ENCODE measurements around the gene UCK2.

UCK2 gene

GRCh38 chr1:165854101-165854845 lies 26.9 kb downstream of the UCK2 start:
- intact Hi-C loops (cut with micrococcal nuclease) = no loop called here
- no peak overlapping the region for H3K4me3 Mint-ChIP-seq
- no peaks in the 10 kb centered on the region for H3K27me3 Mint-ChIP-seq
- H3K36me3 Mint-ChIP-seq (ENCODE audit: low read depth) = no peaks in the 10 kb centered on the region
- H3K27ac Mint-ChIP-seq = peak overlapping the region; percentile 77
- peaks cover 86% of the 10 kb centered on the region for H3K4me1 Mint-ChIP-seq (ENCODE audit: low read depth)
- H3K9me3 Mint-ChIP-seq = no peaks in the 10 kb centered on the region

DNA sequence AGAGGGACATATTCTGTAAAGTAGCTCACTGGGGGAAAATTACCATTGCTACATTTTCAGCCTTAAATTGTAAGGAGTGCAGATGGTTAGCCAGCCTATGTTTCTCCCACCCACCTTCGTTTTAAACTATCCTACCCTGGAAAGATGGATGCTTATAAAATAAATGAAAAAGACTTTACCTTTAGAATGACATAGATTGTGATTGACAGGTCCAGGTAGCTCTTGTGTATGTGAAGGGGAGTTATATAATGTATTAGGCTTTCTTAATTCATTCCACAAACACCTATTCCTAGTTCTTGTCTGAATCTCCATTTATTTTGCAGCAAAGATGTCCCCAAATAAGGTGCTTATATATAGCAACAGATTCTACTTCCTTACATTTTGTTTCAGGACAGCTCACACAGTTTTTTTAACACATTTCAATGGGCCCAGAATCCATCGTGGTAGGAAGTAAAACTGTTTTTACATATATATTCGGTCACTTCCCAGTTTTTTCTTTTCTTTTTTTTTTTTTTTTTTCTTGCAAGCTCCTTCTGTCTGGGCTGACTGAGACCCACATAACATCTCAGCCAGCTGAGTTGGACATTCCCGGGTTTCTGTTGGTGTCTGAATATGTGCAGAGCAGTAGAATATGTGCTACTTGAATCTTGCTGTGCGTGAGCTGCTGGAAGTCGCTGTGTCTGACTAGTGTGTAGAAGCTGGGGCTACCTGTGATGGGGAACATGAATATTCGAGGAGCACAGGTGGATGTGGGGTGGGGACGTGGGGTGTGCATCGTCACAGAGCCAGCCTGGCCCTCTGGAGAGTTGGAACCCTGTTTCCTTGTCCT lies 27.8 kb downstream of the UCK2 start:
- peaks cover 79% of the 10 kb centered on the region for H3K4me1 Mint-ChIP-seq (ENCODE audit: low read depth)
- no peak overlapping the region for H3K4me3 Mint-ChIP-seq
- intact Hi-C loops (cut with micrococcal nuclease) = no loop called here
- no peaks in the 10 kb centered on the region for H3K9me3 Mint-ChIP-seq
- H3K27me3 Mint-ChIP-seq = no peaks in the 10 kb centered on the region
- no peaks in the 10 kb centered on the region for H3K36me3 Mint-ChIP-seq (ENCODE audit: low read depth)
- H3K27ac Mint-ChIP-seq = peak overlapping the region; percentile 77

DNA sequence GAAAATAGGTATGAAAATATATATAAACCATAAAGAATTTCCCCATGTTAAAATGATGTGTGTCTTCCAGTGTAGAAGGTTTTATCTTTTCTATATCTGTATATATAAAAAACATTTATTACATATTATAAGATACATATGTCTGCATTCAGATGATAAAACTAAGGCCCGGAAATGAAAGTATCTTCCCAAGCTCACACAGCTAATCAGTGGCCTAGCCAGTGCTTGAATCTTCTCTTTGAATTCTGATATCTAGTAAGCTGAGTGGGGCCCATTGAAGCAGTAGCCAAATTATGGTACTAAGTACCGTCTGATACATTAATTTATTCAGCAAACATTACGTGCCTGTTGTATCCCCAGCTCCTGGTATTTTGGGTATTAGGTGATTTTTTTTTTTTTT lies 28.6 kb downstream of the UCK2 start:
- Mint-ChIP-seq H3K27me3 (no peaks in the 10 kb centered on the region), H3K9me3 (no peaks in the 10 kb centered on the region), H3K36me3 (ENCODE audit: low read depth) (no peaks in the 10 kb centered on the region), H3K4me1 (ENCODE audit: low read depth) (peaks cover 76% of the 10 kb centered on the region), H3K27ac (no peak overlapping the region), H3K4me3 (no peak overlapping the region)
- intact Hi-C loops (cut with micrococcal nuclease) = no loop called here

DNA sequence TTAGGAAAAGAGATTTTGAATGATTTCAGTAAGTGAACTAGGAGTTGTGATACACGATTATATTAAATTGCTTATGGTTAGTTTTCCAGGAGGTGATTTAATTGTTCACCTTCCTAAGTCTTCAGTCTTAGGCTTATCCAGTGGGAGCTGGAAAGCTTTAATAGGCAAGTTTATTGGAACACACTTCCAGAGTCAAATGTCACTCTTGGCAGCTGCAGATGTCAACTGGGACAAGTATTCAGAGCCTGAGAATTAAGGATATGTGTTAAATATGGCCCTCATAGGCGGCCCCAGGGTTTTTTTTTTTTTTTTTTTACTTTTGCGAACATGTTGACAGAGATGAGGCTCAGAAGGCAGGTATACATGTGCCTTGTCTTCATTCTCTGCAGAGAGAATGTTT lies 29.2 kb downstream of the UCK2 start:
- Mint-ChIP-seq H3K4me3 (no peak overlapping the region), H3K27me3 (no peaks in the 10 kb centered on the region), H3K27ac (no peak overlapping the region), H3K9me3 (no peaks in the 10 kb centered on the region), H3K4me1 (ENCODE audit: low read depth) (peaks cover 70% of the 10 kb centered on the region), H3K36me3 (ENCODE audit: low read depth) (no peaks in the 10 kb centered on the region)
- intact Hi-C loops (cut with micrococcal nuclease) = no loop called here

GRCh38 chr1:165857046-165857801 lies 29.8 kb downstream of the UCK2 start:
- Mint-ChIP-seq H3K4me1 (ENCODE audit: low read depth) (peaks cover 70% of the 10 kb centered on the region), H3K36me3 (ENCODE audit: low read depth) (no peaks in the 10 kb centered on the region), H3K9me3 (no peaks in the 10 kb centered on the region), H3K27me3 (no peaks in the 10 kb centered on the region), H3K27ac (peak overlapping the region; percentile 43), H3K4me3 (no peak overlapping the region)
- intact Hi-C loops (cut with micrococcal nuclease) = no loop called here

- intact Hi-C loops (cut with micrococcal nuclease) = no loop called here
- Mint-ChIP-seq H3K36me3 (ENCODE audit: low read depth) (no peaks in the 10 kb centered on the region), H3K4me1 (ENCODE audit: low read depth) (peaks cover 71% of the 10 kb centered on the region), H3K4me3 (no peak overlapping the region), H3K27me3 (no peaks in the 10 kb centered on the region), H3K27ac (no peak overlapping the region), H3K9me3 (no peaks in the 10 kb centered on the region)
These were observed 31.0 kb downstream of the UCK2 start for GRCh38 chr1:165858364-165858823.

- Mint-ChIP-seq H3K36me3 (ENCODE audit: low read depth) (no peaks in the 10 kb centered on the region), H3K27ac (no peak overlapping the region), H3K4me1 (ENCODE audit: low read depth) (peaks cover 65% of the 10 kb centered on the region), H3K27me3 (no peaks in the 10 kb centered on the region), H3K9me3 (no peaks in the 10 kb centered on the region), H3K4me3 (no peak overlapping the region)
- intact Hi-C loops (cut with micrococcal nuclease) = no loop called here
These were observed 31.8 kb downstream of the UCK2 start for GRCh38 chr1:165858967-165859845.

DNA sequence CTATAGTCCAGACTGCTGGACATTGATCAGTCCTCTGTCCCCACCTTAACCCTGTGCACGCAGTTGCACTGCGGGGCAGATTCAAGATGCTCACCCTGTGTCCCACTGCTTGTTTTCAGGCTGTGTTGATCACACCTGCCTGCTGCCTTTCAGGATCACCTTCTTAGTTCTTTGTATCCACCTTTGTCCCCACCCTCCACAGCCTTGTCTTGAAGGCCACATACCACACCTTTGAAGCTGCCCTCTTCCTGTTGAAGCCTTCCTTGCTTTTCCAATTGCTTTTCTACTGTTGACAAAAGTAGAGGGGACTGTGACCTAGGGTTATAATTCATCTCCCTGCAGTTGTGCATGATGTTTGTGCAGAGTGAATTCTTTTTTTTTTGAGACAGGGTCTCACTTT lies 32.7 kb downstream of the UCK2 start:
- intact Hi-C loops (cut with micrococcal nuclease) = no loop called here
- H3K4me1 Mint-ChIP-seq (ENCODE audit: low read depth) = peaks cover 56% of the 10 kb centered on the region
- no peak overlapping the region for H3K4me3 Mint-ChIP-seq
- no peaks in the 10 kb centered on the region for H3K36me3 Mint-ChIP-seq (ENCODE audit: low read depth)
- H3K9me3 Mint-ChIP-seq = no peaks in the 10 kb centered on the region
- no peaks in the 10 kb centered on the region for H3K27me3 Mint-ChIP-seq
- no peak overlapping the region for H3K27ac Mint-ChIP-seq

DNA sequence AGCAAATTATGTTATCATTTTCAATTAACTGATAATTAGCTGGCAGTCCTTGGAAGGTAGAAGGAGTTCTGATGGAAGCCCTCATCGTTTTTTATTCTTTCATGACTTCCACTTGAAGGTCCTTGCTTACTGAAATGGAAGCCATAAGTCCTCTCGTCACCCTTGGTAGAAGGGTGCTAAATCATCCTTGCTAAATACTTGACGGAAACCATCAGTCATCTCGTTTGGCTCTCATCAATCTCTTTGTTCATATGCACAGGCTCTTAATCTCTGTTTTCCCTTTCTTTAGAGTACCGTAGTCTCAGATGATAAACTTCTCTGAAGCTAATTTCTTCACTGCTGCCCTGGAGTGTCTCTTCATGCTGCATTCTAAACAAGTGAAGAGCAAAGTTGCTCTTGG lies 34.5 kb downstream of the UCK2 start:
- Mint-ChIP-seq H3K36me3 (ENCODE audit: low read depth) (no peaks in the 10 kb centered on the region), H3K27ac (peak overlapping the region; percentile 72), H3K9me3 (no peaks in the 10 kb centered on the region), H3K4me3 (no peak overlapping the region), H3K27me3 (no peaks in the 10 kb centered on the region), H3K4me1 (ENCODE audit: low read depth) (peaks cover 45% of the 10 kb centered on the region)
- intact Hi-C loops (cut with micrococcal nuclease) = no loop called here

GRCh38 chr1:165862448-165862847 lies 35.0 kb downstream of the UCK2 start:
- Mint-ChIP-seq H3K36me3 (ENCODE audit: low read depth) (no peaks in the 10 kb centered on the region), H3K4me3 (peak overlapping the region; percentile 34), H3K4me1 (ENCODE audit: low read depth) (peaks cover 40% of the 10 kb centered on the region), H3K27me3 (no peaks in the 10 kb centered on the region), H3K27ac (peak overlapping the region; percentile 72), H3K9me3 (no peaks in the 10 kb centered on the region)
- intact Hi-C loops (cut with micrococcal nuclease) = no loop called here

DNA sequence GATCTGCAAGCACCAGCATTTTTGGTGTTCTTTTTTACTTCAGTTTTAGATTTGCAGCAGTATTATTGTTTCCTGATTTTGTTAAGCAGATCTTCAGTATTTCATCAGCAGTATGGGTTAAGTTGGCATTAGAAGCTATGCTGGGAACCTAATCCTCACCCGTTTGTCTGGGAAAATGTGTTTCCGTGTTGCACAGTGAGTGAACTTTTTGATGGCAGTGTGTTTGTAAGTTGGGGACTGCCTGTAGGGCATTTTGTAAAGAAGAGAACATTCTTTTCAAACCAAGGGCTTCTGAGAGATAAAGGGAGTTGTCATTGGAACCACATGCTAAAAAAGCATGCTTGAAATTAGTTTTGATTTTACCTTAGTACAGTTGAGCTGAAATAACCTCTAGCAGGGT lies 35.9 kb downstream of the UCK2 start:
- Mint-ChIP-seq H3K4me3 (no peak overlapping the region), H3K36me3 (ENCODE audit: low read depth) (no peaks in the 10 kb centered on the region), H3K9me3 (no peaks in the 10 kb centered on the region), H3K27me3 (no peaks in the 10 kb centered on the region), H3K27ac (no peak overlapping the region), H3K4me1 (ENCODE audit: low read depth) (peaks cover 31% of the 10 kb centered on the region)
- intact Hi-C loops (cut with micrococcal nuclease) = no loop called here

- Mint-ChIP-seq H3K9me3 (no peaks in the 10 kb centered on the region), H3K36me3 (ENCODE audit: low read depth) (no peaks in the 10 kb centered on the region), H3K27ac (no peak overlapping the region)
These were observed 38.4 kb downstream of the UCK2 start for GRCh38 chr1:165865633-165866340.

GRCh38 chr1:165869343-165869742 lies 41.9 kb downstream of the UCK2 start:
- intact Hi-C loops (cut with micrococcal nuclease) = no loop called here
- Mint-ChIP-seq H3K4me3 (no peak overlapping the region), H3K4me1 (ENCODE audit: low read depth) (peaks cover 44% of the 10 kb centered on the region), H3K9me3 (no peaks in the 10 kb centered on the region), H3K27ac (no peak overlapping the region), H3K36me3 (ENCODE audit: low read depth) (no peaks in the 10 kb centered on the region), H3K27me3 (no peaks in the 10 kb centered on the region)

More at GRCh38 chr1:165865633-165866340, 38.4 kb downstream of the UCK2 start:
- Mint-ChIP-seq H3K4me3 (no peak overlapping the region), H3K27me3 (no peaks in the 10 kb centered on the region), H3K4me1 (ENCODE audit: low read depth) (peaks cover 41% of the 10 kb centered on the region)
- intact Hi-C loops (cut with micrococcal nuclease) = no loop called here
